ENCODE measurements around the gene NDUFA13.
"Not testable (repeated sequence)": the region's sequence is repeated elsewhere in the genome, so short reads cannot be mapped to it uniquely, and the experiment has no call there.

Gene NDUFA13
- 2.9 to 3.9 (median 3.0) reads per million in 3 experiments for total RNA-seq

DNA sequence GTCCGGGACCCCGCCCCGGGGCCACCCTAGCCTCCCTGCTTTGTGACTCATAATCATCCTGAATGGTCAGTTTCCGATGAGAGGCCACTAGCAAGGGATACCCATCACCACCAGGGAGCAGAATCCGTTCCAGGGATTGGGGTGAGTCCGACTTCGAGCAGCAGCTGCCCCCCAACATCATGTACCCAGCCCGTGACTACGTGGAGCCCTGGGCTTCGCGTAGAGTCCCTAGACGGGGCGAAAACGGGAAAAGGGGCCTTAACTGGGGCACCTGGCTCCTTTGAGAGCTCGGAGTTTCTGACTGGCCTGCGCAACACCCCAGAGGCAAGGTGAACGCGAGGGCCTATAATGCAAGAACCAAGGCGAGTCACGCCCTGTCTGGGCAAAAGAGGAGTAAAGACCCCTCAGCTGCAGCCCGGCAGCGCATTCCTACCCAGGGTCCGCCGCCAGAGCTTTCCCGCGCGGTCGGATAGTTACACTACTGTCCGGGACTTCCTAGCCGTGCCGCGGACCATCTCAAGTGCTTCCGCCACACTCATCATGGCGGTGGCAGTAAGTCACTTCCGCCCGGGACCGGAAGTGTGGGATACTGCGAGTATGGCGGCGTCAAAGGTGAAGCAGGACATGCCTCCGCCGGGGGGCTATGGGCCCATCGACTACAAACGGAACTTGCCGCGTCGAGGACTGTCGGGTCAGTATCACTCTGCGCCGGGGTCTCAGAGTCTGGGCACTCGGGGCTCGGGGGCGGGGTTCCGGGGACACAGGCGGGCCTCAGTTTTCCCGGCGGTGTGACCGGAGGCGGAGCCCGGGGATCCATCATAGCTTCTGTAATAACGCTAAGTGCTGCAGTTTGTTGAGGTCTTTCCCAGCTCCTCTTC lies at the start of gene NDUFA13:
NDUFA13 (plus strand) TSS at position 584 of the 878 bp plus-strand sequence; CDS start at position 598, 14 bp downstream.
- peak; percentile 89 for DNase-seq

DNA sequence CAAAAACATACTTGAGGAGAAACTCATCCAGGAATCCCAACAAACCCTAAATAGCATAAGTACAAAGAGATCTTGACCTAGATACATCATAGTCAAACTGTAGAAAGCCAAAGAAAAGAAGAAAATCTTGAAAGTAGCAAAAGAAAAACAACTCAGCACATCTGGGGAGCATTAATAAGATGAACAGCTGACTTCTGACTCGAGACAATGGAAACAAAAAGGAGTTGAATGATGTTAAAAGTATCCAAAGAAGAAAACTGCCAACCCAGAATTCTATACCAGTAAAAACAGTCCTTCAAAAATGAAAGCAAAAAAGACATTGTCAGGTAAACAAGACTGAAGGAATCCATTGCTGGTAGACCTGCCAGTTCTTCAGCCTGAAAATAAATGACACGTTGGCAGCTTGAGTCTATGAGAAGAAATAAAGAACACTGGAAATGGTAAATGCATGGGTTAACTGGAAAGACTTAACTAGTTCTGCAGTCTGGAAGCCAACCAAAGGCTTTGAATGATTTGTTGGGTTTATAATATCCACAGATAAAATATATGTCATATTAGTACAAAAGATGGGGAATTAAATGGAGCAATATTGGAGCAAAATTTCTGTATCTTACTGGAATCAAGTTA lies 47.5 kb upstream of the NDUFA13 start:
- DNase-seq: no peak

DNA sequence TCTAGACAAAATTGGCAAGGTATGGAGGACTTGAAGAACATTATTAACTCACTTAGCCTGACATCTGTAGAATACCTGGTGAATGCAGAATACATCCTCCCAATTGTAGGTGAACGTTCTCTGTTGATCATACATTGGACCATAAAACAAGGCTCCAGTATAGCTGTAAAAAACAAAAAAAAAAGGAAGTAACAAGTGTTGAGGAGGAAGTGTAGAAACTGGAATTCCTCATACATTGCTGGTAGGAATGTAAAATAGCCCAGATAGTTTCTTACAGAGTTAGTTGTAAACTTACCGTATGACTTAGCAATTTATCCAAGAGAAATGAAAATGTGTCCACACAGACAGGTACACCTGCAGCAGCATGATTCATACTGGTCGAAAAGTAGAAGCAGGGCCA lies 45.4 kb upstream of the NDUFA13 start:
- DNase-seq: no peak

DNA sequence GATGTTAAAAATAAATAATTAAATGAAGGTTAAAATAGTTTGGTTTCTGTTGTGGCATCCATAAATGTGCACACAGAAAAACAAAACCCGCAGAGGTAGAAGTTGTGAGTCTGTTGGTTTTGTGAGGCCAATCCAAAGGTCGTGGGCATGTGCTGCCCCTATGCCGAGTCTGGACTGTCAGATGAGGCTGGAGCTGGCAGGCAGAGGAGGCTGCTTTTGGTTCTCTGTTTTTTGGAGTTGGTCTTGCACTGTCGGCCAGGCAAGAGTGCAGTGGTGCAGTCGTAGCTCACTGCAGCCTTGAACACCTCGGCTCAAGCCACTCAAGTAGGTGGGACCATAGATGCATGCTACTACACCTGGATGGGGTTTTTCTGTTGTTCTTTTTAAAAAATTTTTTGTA lies 44.3 kb upstream of the NDUFA13 start:
- DNase-seq: no peak

DNA sequence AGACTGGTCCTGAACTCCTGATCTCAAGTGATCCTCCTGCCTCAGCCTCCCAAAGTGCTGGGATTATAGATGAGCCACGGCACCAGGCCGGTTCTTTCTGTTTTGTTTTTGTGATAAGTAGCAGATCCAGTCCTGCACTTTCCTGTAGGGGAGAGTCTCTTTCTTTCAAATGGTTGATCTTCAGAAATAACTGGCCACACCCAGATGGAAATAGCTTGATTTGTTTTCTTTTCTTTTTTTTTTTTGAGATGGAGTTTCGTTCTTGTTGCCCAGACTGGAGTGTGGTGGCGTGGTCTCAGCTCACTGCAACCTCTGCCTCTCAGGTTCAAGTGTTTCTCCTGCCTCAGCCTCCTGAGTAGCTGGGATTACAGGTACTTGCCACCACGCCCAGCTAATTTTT lies 43.9 kb upstream of the NDUFA13 start:
- DNase-seq: not testable (repeated sequence)

DNA sequence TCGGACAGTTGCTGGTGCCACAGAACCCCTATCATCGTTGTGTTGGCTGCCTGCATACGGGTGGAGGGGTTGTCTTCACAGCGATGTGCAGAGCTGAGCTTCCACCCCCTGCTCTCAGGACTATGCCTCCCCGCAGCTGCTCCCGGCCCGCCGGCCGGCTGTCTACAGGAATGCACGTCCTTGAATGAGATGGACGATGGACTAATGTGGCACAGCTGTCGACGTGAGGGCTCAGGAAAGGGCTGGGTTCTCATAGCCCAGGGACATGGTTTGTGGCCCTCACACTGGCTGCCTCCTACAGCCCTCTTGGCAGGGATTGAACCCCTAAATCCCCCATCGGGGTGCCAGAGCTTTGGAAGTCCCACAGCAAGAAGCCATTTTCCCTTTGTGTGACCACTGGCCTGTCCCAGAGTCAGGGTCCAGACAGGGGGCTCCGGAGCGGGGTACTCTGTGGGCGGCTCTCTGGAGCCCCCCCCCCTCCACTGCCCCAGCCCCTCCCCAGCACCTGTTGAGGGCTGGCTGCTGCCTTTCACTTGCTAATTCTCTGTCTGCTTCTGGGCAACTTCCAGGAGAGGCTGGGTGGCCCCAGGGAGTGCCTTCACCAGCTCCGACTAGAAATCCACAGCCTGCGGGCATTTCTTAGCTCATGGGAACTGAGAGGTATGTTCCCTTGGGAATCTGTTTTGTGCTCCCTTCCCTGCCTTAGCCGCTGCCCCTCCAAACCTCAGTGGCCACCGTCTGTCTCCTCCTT lies 40.8 kb upstream of the NDUFA13 start:
- no peak for DNase-seq

DNA sequence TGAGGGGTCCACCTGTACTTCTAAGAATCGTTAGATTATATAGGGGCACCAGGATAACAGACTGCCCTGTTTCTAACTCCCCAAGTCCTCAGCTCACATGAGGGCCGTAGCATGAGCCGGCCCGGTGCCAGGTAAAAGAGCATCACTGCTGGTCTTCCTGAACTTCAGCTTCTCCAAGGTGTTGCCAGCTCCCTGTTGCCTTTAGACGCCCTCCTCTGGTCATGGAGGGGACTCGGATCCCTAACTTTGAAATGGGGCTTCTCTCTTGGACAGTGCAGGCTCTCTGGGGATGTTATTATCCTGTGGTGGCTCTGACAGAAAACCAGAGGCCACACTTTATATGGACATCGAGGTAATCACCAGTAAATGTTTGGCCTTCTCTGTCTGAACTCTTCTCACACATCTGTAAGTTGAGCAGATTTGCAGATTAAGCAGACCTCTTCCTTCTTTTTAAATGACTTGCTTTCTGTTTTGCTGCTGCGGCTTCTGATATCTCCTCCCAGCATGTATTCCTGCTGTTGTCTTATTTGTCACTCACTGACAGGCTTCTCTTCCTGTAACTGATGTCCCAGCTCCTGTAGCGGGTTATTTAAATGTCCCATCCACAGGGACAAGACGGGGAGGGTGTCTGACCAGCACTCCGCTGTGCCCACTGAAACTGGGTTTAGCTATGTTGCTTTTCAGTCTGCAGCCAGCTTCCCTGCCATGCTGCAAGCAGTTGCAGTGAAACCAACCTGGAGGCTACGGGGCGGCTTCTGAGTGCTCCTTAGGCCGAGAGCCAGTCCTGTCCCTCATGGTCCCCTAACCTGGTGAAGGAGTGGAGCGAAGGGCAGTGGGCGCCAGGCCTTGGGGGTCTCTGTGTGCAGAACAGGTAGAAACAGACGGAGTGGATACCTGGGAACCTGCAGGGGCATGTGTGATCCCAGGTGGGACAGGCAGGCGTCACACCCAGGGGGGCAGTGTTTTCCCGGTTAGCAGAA lies 39.9 kb upstream of the NDUFA13 start:
- DNase-seq: no peak

DNA sequence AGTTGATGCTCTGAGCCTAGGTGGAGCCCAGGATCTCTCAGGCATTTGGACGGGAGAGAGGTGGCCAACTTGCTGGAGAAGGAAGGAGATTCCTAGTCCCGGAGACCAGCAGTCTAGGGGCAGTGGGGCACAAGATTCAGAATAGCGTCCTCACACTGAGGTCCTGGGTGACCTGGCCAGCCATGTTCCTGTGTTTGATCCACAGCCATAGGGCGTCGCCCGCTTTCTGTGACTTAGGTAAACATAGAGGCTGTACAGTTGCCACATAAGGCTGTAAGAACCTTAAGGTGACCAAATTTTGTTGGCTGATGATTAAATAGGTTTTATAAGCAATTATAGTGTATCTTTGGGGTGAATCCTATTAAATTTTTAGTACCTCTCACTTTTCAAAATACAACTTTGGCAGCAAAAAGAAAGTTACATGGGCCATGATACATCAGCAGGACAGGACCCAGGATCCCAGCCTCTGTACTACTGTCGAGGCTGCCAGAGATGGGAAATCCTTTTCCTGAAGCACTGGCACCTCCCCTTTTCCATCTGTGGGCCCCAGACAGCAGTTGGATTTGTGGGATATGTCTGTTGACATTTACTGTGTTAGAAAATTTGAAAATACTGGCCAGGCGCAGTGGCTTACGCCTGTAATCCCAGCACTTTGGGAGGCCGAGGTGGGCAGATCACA lies 38.2 kb upstream of the NDUFA13 start:
- DNase-seq: no peak

DNA sequence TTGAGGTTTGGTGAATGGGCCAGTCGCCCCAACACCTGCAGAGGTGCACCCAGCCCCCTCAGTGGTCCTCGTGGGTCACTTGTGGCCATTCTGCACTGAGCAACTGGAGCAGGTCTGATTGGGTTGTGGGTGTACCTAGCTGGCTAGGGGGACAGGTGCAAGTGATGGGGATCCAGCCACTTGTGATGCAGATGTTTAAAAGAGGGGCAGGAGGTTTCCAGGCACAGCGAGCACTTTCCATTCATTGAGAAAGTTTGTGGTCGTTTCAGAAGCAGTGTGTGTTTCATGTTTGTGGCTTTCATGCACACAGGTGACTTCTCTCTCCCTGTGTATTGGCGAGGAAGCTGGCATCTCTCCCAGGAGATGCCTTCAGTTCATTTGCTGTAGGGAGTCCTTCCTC lies 35.3 kb upstream of the NDUFA13 start:
- DNase-seq: no peak

DNA sequence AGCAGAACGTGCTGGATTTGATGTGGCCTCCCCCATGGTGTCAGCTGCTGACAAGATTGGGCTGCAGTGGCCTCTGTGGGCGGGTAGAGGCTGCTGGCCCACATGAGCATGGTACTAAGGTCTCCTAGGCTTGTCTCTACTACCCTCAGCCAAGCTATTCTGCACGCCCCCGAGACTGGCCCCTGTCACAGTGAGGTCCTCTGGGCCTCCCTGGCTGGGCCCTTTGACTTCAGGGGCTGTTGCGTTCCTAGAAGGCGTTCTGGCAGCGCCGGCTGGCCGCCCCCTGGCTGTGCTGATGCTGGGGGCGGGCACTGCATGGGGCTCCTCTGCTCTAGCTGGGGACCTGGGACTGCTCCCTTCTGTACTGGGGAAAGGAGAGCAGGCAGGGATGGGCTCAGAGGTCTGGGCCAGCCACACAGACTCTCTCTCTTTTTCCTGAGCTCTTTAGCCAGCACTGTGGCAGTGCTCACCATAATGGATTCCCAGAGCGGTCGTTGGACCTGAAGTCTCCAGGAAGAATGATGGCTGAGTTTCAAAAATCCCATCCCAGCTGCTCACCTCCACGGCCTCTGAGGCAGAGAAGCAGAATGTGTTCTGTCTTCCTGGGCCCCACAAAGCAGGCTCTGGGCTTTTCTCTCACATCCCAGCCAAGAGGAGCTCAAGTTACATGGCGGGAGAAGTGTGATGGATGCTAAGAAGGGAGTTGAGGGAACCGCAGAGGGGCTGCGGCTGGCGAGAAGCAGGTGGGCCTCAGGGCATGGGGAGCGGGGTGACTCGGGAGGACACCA lies 33.0 kb upstream of the NDUFA13 start:
- no peak for DNase-seq

DNA sequence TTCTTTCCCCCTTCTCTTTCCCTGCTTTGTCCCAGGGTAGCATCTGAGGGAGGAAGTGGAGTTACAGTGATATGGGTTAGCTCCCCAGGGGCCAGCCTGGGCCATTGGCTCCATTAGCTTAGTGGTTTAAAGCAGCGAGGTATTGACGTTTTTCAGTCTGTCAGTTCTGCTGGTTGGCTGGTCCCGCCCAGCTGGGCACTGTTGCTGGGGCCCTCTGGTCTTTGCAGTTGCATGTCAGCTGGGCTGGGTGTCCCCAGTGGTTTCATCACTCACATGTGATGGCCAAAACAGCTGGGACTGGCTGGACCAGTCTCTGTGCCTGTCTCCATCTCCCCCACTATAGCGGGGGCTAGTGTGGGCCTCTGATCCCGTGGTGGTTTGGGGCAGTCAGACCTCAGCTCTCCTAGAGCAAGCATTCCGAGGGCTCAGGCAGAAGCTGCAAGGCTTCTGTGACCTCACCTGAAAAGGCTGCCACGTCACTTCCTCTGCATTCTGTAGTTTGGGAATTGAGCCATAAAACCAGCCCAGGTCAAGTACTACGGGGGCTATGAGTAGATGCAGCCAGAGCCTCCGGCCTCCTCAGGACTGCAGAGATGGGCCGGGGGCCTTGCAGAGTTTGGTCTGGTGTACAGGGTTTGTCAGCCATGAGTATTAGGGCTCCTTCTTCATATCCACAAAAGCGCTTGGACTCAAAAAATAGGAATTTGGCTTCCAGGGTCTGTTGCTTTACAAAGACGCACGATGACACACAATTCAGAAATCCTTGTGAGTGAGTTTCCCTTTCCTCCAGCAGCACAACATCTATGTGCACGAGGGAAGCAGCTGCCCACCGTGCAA lies 30.6 kb upstream of the NDUFA13 start:
- no peak for DNase-seq

DNA sequence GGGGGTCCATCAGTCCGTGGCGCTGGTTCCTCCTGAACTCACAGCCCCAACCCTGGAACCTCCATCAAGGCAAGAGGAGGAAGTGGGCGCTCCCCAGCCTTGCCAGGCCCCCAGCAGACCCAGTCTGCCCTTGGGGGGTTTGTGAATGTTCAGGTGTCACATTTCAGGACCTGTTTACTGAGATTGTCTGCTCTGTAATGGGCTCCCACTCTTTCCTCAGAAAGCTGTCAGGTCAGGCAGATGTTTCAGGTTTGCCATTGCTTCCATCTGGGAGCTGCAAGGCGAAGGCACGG lies 30.1 kb upstream of the NDUFA13 start:
- DNase-seq: no peak

DNA sequence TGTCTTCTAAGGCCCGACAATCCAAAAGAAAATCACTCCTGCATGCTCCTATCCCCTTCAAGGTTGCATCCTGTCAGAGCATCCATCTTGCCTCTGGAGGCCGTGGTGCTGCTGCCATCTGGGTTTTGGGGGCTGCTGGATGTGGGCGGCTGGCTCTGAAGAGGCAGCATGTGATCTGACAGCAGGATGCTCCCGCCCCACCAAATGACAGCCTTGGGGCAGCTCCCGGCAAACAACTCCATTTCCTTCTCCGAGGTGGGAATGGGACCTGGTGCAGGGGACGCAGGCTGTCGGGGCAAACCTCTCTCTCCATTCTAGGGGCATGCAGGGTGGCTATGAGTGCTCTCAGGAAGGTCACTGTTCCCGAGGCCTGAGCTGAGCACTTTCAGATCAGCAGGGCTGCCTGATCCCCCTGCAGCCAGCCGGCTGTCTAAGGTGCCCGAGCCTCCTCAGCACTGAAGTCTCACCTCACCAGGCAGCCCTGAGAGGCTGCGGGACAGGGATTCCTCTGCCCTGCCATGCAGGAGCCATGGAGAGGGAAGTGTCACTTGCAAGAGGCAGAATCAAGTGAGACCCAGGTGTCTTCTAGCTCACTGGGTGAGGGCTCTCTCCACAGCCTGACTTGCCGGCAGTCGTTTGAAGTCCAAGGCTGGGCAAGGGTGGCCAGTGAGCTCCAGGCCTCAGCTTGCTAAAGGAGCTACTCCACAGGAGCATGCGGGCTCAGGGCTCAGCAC lies 29.5 kb upstream of the NDUFA13 start:
- no peak for DNase-seq

DNA sequence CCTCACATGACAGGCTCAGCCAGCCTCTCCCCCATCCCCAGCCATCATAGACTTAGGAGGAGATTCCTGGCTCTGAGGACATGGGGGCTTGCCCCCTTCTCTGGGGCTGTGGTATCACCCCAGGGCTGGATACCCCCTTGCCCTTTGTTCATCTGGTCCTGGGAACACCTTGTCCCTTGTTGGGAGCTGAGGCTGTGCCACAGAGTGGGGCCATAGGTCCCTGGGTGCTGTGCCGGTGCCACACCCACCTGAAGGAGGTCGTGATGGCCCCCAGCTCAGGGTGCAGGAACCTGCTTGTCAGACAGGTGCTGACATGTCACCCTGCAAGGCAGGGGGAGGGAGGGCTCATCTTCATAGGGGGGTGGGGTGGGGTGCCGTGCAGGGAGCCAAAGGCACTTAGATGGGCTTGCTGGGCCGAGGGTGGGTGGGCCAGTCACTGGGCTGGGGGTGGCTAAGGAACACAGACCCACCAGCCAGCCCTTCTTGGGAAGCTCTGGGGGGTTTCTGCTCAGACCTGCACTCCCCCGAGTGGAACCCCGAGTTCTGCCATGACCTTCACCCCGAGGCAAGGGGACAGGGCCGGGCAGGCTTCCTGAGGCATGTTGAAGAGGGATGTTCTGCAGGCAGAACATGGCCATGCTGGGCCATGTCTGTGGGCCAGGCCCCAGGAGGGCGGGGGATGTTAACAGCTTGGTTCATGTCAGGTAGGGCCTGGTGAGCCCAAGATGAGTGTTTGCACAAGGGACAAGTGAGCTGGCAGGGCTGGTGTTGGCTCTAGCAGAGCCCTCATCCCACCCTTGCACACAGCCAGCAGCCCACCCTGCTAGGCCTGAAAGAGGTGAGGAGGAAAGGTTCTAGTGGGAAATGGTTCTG lies 28.7 kb upstream of the NDUFA13 start:
- no peak for DNase-seq

DNA sequence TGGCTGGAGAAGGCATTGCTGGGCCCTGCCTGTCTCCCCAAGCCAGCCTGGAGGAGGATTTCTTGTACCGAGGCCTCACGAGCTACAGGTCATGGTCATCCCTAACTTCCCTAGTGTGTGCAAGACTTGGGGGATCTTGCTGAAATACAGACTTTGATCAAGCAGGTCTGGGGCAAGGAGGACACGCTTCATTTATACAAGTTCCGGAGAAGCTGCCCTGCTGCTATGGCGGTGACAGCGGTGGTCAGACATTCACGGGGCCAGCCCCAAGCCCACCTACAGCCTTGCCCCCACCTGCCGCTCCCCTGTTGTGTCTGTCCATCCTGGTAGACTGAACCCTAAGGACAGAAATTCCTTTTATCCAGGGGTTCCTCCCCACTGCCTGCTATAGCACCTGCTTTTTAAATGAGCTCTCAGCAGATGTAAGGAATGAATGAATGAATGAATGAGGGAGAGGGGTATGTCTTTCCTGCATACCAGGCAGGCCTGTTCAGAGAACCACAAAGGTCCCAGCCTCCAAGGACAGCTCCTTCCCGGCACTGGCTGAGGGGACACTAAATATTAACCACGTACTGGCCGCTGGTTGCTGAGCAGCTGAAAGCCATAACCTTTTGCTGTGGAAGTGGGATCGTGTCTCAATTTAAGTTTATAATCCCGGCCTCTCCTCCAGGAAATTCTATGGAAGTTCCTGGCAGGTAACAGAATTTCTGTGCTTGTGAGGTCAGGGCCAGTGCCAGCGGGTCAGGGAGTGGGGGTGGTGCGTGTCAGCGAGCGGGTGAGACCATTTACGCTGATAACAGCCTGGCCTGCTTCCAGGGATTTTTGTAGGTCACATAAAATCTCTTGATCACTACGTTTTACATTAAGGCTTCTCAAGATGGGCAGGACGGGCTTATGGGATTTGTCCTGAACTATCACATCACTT lies 27.8 kb upstream of the NDUFA13 start:
- no peak for DNase-seq

DNA sequence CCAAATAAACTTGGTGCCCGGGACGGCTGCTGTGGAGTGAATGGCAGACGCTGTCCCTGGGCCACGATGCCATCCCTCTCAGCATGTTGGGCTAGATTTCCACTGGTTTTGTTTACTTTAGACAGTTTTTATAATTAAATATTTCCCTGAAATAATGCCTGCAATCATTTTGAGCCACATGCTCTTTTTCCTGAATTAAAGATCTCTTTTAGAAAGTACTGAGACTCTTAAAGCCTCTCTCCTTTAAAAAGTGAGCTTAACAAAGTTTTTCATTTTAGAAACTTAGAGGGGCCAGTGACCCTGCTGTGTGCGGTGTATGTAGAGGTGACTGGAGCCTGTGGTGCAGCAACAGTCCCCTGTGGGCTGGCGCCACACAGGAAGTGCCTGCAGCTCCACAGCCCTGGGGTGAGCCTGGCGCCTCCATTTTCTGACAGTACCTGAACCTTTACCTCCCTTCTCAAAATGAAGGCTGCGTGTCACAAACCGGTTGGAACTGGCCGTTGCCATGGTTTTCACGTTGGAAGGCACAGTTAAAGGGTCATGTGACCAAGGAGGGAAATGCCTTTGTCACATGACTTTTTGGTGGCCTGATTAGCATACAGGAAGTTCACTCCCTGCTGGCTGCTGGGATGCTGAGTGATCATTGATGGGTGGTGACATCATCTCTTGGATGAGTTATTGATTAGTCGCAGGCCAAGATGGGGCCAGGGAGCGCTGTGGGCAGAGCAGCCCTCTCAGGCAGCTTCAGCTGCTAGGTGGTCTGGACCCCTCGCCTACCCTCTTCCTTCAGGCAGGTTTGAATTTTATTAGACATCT lies 26.9 kb upstream of the NDUFA13 start:
- DNase-seq: peak; percentile 96
